IPS-11a (cell line): ENCODE data around the gene ENPEP.
"Not testable (repeated sequence)": the region's sequence is repeated elsewhere in the genome, so short reads cannot be mapped to it uniquely, and the experiment has no call there.

Experiments
- H3K4me3 ChIP-seq: one replicate; pipeline ENCODE4 v1.5.1; 2013; ENCODE audit warnings: low read depth, low read length, control low read depth

The ENPEP gene

GRCh38 chr4:110475881-110476818, at the start of gene ENPEP:
TSS of gene ENPEP (plus strand) at chr4:110476155. CDS start at chr4:110476415, 260 bp downstream.
- H3K4me3 ChIP-seq: no peak within 1 kb of the TSS

DNA sequence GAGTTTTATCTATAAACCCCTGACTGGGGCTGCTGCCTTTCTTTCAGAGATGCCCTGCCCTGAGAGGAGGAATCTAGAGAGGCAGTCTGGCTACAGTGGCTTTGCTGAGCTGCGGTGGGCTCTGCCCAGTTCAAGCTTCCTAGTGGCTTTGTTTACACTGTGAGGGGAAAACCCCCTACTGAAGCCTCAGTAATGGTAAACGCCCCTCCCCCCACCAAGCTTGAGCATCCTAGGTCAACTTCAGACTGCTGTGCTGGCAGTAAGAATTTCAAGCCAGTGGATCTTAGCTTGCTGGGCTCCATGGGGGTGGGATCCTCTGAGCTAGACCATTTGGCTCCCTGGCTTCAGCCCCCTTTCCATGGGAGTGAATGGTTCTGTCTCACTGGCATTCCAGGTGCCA, 44.1 kb upstream of the ENPEP start:
- H3K4me3 ChIP-seq: not testable (repeated sequence)

DNA sequence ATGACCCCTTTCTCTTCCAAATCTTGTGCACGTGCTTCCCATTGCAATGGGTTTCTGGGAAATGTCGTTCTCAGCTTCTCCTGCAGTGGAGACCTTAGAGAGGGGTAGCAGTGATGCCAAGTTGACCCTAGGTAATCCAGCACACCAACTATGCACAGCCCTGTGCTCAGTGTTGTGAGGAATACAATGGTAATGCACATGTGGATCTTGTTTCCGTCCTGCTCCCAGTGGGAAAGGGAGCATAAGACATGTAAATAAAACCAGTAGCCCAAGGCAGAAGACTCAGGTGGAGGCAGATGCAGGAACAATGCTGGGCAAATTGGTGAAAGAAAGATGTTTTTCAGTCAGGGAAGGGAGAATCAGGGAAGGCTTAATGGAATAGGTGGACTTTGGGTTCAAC, 38.7 kb upstream of the ENPEP start:
- not testable (repeated sequence) for H3K4me3 ChIP-seq

DNA sequence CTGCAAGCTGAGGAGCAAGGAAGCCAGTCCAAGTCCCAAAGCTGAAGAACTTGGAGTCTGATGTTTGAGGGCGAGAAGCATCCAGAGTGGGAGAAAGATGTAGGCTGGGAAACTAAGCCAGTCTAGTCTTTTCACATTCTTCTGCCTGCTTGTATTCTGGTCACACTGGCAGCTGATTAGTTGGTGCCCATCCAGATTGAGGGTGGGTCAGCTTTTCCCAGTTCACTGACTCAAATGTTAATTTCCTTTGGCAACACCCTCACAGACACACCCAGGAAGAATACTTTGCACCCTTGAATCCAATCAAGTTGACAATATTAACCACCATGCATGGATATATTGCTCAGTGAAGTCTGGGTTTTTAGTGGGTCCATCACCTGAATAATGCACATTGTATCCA, 36.7 kb upstream of the ENPEP start:
- not testable (repeated sequence) for H3K4me3 ChIP-seq

DNA sequence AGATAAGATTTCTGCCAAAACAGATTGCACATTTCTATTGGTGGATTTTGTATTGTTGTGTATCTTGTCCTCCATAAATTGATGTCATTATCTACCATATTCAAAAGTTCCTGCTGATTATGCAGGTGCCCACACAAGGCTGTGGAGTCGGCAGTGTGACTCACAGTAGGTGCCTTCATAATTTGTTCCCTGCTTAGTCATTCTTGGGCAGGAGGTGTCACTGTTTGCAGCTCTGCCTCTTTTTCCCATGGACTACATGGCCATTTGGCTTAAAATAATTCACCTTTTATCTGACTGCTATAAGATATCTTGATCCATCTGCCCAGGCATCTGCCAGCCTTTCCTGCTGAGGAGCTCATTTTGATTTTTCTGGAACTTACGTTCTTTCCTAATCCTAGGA, 33.6 kb upstream of the ENPEP start:
- H3K4me3 ChIP-seq: no peak overlapping the region

DNA sequence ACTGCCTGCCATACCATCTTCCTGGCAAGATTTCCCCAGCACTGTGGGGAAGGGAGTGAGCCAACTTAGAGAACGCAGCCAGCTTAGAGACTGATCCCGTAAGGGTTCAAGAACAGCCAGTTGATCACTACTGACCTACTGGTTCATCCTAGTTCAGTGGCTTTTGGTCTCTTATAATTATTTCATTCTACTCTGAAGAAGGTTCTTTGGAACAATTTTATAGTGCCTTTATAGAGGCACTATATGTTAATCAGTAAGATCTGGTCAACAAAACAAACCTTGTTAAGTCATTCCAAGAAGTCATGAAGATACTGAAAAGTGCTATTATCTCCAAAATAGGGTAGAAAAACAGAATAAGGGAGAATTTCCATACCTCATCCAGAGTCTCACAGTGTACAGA, 33.2 kb upstream of the ENPEP start:
- no peak overlapping the region for H3K4me3 ChIP-seq

DNA sequence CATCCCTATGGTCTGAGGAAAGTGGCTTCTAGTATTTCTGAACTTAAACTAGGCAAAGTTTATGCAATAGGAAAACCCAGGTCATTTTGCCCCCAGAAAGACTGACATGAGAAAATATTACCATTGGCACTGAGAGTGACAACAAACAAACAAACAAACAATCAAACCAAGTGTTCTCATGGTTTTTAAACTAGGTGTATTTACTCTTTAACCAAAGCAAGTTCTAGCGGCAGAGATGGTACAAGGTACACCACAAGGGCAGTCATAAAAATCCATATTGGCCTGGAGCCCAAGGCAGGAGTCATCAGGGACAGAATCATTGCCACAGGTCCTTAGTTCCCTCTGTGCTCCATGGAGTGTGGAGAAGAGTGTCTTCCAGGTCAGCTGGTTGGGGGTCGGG, 26.0 kb upstream of the ENPEP start:
- H3K4me3 ChIP-seq: no peak overlapping the region

DNA sequence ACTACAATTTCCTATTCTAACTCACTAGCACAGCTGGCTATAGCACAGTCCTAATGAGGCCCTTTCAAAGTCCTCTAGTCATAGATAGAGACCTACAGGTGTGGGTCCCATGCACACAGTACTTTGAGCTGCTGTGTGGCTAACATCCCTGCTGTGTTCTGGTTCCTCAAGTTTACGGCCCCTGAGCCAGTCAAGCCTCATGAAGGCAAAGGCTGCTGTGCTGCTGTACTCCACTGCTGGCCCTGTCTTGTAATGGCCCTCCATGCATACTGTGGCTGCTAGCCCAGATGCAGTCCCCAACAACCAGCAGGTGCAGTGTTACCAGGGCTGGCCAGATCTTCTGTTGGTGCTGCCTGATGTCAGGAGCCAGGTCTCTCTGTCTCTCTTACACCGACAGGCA, 23.4 kb upstream of the ENPEP start:
- no peak overlapping the region for H3K4me3 ChIP-seq

DNA sequence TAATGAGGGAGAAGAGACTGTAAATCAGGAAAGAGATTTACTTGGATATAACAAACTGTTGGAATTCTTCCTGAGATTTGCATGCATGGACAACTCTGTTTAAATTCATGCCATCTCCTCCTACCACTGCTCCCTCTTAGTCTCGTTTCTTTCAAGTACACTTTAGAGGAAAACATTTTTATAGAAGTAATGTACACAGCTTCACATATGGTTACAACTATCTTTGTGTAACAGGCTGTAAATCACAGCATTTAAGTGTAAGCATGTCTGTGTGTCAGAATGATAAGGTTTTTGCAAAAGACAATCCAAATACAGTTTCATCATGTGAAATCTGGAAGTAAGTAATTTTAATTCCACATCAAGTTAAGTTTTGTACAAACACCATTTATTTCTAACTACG, 21.5 kb upstream of the ENPEP start:
- H3K4me3 ChIP-seq: no peak overlapping the region

GRCh38 chr4:110458494-110459266, 17.3 kb upstream of the ENPEP start:
- H3K4me3 ChIP-seq: no peak overlapping the region

- H3K4me3 ChIP-seq: no peak overlapping the region
Measured at GRCh38 chr4:110460074-110460746, 15.7 kb upstream of the ENPEP start.

- H3K4me3 ChIP-seq: no peak overlapping the region
Measured at GRCh38 chr4:110467400-110467799, 8.6 kb upstream of the ENPEP start.

DNA sequence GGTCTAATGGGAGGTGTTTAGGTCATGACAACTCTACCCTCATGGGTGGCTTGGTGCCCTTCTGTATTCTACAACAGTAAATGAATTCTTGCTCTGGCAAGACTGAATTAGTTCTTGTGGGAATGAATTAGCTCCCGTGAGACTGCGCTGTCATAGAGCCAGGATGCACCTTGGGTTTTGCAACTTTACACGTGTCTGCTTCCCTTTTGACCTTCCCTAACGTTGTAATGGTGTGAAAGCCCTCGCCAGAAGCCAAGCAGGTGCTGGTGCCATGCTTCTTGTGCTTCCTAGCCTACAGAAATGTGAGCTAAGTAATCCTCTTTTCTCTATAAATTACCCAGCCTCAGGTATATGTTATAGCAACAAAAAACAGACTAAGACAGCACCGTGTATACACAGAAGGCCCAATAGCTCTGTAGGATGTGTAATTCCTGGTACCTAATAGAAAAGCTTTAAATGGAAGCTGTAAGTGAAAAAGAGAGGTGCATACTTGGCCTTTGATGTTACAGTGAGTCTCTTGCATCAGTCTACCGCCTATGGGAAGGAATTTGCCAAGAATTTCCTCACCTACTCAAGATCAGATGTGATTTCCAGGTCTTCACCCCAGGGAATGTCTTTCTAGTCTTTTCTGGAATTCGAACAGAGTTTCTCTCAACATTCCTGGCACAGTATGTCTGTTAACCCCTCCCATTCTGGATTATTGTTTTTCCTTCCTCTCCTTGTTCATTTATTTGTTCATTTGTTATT, 3.2 kb upstream of the ENPEP start:
- no peak overlapping the region for H3K4me3 ChIP-seq

DNA sequence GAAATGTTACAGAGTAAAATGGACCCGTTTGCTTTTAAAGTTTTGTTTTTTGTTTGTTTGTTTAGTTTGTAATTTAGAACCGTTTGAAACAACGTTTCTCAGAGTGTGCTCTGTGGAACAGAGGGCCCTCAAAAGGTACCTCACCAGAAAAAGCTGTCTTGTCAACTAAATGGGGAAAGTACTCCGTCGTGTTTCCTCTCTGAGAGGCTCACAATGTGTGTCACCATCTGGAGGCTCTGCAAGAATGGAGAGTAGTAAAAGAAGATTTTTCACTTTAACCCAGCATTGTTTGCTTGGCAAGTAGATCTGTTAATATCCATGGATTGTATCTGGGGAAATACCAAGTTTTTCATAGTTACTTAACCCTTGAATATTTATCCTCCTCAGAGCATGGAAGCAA, 1.5 kb upstream of the ENPEP start:
- no peak overlapping the region for H3K4me3 ChIP-seq

DNA sequence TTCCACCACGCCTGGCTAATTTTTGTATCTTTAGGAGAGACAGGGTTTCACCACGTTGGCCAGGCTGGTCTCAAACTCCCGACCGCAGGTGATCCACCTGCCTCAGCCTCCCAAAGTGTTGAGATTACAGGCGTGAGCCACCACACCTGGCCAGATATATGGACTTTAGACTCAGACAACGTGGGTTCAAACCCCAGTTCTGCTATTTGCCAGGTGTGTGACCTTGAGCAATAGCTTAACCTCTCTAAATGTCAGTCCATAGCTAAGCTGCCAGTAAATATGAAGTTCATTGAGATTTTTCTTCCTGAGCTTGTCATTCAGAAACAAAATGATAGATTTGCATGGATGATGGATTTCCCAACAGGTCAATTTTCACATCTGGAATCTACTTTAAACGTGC, 875 bp upstream of the ENPEP start:
- H3K4me3 ChIP-seq: not testable (repeated sequence)

DNA sequence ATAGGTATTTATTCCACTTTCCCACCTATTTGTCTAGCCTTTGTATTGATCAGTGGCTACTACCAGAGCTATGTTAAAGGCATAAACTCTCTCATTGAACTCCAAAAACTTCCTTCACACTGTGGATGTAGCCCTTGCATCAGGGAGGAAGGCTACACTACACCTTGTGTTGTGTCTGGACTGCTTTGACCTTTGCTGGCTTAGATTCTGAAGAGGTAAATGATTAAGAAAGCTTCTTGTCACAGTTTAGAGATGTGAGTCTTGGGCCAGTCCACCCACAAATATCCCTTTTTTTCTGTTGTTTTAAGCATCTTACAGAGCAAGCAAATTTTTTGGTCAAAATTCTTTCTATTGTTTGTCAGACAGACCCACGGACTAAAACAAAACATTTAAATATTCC, 1.9 kb downstream of the ENPEP start:
- H3K4me3 ChIP-seq: no peak overlapping the region

- H3K4me3 ChIP-seq: no peak overlapping the region
Measured at GRCh38 chr4:110480031-110480549, 4.1 kb downstream of the ENPEP start.

DNA sequence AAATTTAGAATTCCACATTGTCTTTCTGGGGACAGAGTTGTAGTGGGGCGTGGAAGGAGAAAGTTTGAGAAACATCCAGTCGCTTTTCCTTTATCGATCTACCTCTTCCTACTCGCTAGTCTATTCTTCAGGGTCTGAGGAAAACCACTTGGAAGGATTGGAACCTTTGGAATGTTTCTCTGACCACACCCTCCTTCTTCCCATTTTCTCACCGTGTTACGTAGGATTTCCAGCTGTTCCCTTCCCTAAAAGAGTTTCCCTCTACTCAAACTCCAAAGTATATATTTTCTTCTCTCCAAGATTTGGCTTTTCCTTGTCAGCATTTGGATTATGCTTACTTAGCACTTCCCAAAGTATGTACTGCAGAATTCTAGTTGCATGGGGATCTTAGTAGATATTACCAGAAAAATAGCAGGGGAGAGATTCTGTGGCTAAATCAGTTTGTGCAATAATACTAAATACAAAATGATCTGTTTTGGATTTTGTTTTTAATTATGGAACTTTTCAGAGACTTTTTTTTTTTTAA, 4.9 kb downstream of the ENPEP start:
- H3K4me3 ChIP-seq: no peak overlapping the region

GRCh38 chr4:110483516-110483915, 7.6 kb downstream of the ENPEP start:
- no peak overlapping the region for H3K4me3 ChIP-seq

- H3K4me3 ChIP-seq: no peak overlapping the region
Measured at GRCh38 chr4:110484029-110484428, 8.1 kb downstream of the ENPEP start.
